Ureter (tissue), 1 donor: ENCODE data around the gene NR2C2AP. TPM values are rescaled to one million over a fixed set of nuclear protein-coding genes. Genes with fewer than 3 reads are reported as not detected.
"Not testable (repeated sequence)": the region's sequence is repeated elsewhere in the genome, so short reads cannot be mapped to it uniquely, and the experiment has no call there.

Experiments
- DNase-seq: peaks from one replicate; pipeline ENCODE4 v3.0.0-alpha.2; 2020; ENCODE audit warnings: low spot score
- total RNA-seq: library from RNA; stranded (reverse); gene quantifications from one replicate; pipeline ENCODE4 v1.2.4, GENCODE V29; 2023
- donor health status: DM: yes; HTN: yes; CAD: no.

The NR2C2AP gene
- total RNA-seq, 1 donor from 2014 or later: 24.1 TPM

- no peak for DNase-seq
These were observed 17.1 kb downstream of the NR2C2AP start for GRCh38 chr19:19185853-19186740.

DNA sequence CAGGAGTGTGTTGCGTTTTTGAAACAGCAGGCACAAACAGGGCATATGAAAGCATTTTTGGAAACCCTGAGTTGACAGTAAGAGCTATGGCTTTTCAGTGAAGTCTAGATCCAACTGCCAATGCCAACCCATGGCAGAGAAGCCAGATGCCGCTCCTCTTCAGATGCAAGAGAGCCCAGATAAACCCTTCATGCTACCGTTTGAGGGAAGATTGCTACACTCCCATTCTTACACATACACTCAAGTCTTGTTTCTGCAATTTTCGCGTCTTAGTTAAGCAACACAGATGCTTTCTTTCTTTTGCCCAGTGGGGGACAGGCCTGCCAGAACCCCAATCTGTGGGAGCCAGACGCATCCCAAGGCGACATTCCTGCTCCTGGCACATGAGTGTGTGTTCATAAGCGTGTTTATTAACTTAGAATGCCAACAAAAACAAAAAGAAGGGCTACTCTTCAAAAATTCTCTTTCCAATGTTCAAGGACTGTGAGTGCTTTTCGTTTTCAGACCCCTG is 21.7 kb downstream of the NR2C2AP start:
- no peak for DNase-seq

DNA sequence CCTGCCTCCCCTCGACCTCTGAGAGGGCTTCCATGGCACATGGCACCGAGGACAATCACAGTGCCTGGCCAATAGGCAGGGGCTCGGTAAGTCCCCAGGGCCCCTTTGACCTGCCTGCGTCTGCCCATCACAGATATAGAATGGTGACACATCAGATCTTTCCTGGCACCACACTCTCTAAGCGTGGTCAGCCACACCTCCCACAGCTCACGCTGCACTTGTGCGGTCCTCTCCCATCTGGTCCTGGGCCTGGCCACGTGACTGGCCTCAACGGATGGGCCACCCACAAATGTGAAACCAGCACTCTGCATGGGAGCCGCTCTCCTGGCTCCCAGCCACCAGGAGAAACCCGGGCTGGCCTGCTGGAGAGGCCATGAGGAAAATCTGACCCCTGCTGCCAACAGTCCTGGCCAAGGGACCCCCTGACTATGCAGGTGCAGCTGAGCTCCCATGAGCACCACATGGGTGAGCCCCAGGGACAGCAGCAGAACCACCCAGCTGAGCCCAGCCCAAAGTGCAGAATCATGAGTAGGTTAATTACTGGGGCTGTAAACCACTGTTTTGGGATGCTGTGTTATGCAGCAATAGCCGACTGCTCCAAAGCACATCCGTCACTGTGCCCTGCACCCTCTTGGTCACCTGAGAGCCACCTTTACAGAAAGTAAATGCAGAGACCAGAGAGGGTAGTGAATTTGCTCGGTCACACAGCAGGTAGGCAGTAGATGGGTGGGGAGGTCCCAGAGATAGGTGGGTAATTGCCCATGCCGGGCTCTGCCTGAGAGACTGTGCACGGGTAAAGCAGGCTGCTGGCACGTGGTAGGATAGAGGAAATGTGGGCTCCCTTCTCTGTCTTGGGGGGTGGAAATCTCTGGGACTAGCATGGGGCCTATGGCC is 23.4 kb downstream of the NR2C2AP start:
- DNase-seq: no peak

GRCh38 chr19:19176950-19177349 is 26.3 kb downstream of the NR2C2AP start:
- no peak for DNase-seq

GRCh38 chr19:19173243-19173642 is 30.0 kb downstream of the NR2C2AP start:
- not testable (repeated sequence) for DNase-seq

DNA sequence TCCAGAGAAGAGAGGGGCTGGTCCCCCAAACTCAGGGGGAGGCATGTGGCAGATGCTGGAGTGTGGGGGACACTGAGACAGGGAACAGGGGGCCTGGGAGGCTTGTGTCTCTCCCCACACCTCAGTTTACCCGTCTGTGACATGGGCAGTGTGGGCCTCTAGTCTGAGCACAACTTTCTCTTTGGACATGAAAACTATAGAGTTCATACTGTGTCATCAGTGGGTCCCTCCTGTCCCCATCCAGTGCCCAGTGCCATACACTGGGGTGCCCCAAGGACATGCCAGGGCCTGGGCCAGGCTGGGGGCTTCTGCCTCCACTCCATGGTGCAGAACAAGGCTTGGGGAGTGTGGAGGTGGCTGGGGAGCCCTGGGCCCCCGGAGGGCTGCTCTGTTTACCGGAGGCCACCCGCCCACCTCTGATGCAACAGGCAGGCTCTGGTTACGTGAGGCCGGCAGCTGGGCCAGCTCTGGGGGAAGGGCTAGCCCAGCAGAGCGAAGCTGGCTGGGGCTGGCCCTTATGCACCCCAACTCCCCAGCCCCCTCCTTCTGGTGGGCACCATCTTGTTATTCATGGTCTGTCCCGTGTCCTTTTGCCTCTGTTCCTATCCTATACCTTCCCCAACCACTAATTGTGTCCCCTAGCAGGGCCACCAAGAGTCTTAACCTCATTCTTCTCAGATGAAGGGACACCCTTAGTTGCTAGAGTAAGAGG is 31.2 kb downstream of the NR2C2AP start:
- DNase-seq: no peak

DNA sequence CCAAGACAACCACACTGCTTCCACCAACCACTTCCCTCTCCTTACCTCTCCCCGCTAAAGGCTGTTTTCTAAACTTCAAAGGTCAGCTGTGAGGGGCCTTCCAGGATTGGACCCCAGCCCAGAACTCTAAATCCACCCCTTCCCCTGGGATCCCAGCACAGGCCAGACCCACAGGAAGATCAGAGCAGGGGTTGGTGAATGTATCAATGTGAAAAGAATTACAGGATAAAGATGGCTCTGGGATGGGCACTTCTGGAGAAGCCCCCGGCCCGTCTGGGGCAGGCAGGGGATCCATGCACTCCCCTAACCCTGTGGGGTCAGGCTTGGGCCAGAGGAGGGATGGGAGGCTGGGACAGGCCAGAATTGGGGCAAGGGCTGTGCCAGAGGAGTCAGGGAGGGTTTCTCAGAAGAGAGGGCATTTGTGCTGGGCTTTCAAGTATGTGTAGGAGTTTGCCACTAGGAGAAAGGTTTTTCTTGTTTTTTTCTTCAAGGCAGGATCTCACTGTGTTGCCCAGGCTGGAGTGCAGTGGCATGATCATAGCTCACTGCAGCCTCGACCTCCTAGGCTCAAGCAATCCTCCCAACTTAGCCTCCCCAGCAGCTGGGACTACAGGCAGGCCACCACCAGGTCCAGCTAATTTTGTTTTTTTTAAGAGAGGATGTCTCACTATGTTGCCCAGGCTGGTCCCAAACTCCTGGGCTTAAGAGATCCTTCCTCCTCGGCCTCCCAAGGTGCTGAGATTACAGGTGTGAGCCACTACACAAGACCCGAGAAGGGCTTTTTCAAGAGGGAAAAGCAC is 32.1 kb downstream of the NR2C2AP start:
- no peak for DNase-seq

DNA sequence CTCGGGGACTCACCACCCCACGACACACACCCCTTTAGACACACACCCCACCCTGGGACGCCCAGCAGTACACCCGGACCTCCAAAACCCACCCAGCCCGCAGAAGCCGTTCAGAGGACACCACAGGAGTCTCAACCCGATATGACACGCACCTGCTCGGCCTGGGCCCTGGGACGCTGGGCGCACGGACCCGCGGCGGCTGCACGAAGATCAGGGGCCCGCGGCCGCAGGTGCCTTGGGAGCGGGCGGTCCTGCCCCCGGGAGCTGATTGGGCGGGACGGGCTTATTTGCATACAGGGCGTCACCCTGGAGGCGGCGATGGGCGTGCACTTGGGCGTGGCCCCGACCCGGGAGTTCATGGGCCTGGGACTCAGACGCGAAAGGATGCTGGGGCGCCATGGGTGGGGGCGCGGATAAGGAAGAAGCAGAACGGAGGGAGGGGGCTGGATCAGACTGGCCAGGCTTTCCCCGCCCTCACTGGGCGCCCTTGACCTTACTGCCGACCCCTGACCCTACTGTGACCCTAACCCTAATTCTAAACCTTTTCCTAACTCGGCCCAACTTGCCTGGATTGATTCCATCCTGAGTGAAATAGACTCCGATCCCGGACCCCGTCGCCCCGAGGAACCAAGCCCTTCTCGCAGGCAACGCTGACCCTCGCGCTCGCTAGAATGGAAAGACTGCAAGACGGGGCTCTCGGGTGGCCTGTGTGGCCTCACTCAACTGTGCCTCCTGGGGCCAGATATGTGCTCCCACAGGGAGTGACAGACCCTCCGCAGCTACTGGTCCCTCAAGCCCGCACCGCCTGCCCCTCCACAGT is 33.0 kb downstream of the NR2C2AP start, which contains the start of gene MEF2B:
Gene MEF2B, minus strand, starts transcription at position 211 of the 820 bp plus-strand sequence. CDS start 19,528 bp downstream, outside the sequence.
- DNase-seq: peak; percentile 71

GRCh38 chr19:19169236-19170052 is 33.8 kb downstream of the NR2C2AP start:
- no peak for DNase-seq

- DNase-seq: no peak
These were observed 35.6 kb downstream of the NR2C2AP start for GRCh38 chr19:19167612-19168011.

DNA sequence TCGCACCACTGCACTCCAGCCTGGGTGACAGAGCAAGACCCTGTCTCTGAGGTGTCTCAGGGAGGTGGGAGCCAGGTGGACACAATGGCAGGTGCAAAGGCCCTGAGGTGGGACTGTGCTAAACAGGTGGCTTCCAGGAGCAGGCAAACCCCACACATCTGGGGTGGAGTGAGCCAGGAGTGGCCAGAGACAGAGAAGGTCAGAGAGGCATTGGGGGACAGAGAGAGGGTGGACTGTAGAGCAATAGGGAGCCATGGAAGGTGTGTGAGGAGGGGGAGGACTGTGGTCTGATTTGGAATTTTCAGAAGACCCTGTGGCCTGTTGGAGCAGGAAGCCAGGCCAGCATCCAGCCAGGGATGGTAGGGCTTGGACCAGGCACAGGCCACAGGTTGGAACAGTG is 37.8 kb downstream of the NR2C2AP start:
- no peak for DNase-seq

DNA sequence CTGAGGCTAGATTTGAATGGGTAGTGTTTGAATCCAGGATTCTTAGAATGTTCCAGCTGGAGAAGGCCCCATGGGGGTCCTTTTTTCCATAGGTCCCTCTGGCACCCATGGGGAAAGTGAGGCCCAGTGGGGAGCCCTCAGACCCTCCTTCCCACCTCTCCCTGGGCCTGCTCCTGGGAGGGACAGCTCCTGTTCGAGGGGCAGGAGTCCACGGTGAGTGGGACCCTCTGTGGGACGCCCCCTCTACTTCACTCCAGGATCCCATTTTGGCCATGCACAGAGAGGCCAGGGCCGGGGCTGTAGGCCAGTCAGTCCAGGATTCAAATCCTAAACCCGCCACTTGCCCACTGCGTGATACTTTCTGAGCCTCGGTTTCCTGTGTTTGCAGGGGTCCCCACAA is 40.7 kb downstream of the NR2C2AP start:
- no peak for DNase-seq

- DNase-seq: no peak
These were observed 42.7 kb downstream of the NR2C2AP start for GRCh38 chr19:19160461-19161035.

DNA sequence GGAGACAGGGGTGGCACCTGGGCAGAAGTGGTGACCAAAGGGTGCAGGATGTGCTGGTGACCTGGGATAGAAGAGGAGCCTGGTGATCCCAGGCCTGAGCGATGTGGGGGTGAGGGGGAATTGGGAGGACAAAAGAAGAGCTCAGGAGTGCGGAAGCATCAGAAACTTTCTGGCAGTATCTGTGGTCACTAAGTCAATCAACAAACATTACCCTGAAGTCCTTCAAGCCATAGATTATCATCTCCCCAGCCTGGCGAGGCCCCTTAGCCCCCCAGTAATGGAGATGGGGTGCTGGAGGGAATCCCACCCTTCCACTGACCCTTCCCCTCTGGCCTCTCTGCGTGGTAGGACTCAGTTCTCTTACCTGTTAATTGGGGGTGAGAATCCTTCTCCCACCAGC is 43.7 kb downstream of the NR2C2AP start:
- no peak for DNase-seq

DNA sequence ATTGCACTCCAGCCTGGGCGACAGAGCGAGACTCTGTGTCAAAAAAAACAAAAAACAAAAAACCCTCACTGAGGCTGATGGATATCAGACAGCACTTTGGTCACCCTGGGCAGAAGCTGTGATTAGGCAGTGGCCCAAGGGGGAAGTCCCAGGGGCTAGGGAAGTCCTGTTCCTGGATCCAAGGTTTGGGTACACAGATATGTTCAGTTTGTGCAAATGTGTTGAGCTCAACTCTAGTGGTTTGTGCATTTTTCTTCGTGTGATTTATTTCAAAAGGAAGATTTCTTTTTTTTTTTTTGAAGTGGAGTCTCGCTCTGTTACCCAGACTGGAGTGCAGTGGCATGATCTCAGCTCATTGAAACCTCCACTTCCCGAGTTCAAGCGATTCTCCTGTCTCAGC is 45.4 kb downstream of the NR2C2AP start:
- DNase-seq: no peak

GRCh38 chr19:19155495-19156219 is 47.6 kb downstream of the NR2C2AP start:
- DNase-seq: no peak

- DNase-seq: no peak
These were observed 48.3 kb downstream of the NR2C2AP start for GRCh38 chr19:19154768-19155494.
